ENCODE results near the gene NLGN4X.

The NLGN4X gene

DNA sequence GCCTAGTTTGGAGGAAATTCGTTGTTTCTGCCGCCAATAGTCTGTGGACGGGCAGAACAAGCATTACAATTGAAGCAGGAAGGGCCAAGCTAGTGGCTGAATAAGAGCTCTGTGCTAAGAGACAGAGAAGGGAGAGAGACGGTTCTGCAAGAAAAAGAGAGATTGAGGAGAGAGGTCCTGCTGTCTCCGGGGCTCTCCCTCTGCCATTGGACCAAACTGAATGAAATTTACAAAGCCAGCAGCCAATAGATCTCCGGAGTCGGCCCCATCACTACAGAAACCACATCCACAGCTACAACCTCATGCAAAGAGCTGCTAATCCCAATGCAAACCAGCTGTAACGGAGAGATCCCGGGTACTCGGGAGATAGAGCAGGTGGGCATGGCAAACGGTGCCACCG lies at the start of gene NLGN4X:
NLGN4X (minus strand) TSS at position 148 of the 400 bp plus-strand sequence. CDS start 77,401 bp downstream, outside the sequence.
- no peak for DNase-seq

DNA sequence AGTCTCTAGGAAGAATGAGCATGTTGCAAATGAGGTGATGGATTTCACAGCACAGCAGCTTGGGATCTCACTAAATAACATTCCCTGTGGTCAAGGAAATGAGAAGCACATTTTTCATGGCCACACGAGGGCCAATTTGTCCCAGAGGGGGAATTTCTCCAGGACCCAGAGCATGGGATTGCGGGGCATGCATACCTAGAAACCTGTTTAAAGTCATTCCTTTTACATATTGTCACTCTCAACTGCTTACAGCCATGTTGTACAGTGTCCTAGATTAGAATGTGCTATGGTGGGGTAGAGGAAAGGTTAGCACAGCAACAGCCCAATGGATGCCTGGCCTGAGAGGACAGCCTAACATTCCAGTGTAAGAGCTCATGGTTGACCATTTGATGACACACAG lies 37.4 kb upstream of the NLGN4X start:
- no peak for DNase-seq

DNA sequence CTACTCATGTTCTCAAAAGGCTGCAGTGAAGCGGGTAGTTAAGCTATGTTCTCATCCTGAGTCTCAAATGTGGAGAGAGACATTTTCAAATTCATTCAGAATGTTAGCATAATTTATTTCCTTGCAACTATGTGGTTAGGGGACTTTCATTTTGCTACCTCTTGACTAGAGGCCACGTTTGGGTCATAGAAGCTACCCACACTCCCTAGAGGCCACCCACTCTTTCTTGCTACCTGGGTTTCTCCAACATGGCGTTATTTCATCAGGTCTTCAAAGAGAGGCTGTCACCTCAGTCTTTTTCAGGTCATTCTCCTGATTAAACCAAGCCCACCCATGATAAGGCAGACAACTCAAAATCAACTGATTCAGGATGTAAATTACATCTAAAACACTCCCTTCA lies 34.3 kb upstream of the NLGN4X start:
- DNase-seq: no peak

DNA sequence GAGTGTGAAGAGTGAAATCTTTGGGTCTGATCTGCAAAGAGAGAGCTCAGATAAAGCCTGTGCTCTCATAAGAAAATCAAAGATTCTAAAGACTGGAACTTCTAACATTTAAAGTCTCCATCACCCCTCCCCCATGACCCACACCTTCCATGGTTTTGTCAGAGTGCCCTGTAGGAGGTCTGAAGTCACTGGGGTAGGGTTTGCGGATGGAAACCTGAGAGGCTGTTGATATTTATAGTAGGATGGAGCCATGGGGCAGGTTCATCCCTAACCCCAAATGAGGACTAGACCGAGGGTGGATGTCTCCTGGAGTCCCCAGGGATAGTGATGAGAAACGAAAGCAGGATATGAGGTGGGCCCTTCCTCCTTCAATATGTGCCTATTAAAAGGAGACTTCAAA lies 28.4 kb upstream of the NLGN4X start:
- DNase-seq: no peak

GRCh38 chrX:6244666-6245065 lies 16.0 kb upstream of the NLGN4X start:
- no peak for DNase-seq

DNA sequence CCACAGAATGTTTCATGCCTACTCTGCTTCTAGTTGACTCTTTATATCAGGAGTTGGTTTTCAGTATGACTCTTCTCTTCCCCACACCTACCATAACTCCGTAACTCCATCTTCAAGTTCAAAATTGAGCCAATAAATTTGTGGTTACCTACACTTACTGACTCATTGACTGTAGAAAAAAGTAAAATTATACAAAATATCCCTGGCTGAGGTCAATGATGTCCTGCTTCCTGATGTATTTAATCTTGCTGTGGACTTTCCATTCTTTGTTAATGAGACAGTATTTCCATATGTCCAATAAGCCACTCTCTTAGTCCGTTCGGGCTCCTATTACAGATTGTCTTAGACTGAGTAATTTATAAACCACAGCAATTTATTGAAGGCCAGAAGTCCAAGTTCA lies 9.9 kb upstream of the NLGN4X start:
- no peak for DNase-seq

DNA sequence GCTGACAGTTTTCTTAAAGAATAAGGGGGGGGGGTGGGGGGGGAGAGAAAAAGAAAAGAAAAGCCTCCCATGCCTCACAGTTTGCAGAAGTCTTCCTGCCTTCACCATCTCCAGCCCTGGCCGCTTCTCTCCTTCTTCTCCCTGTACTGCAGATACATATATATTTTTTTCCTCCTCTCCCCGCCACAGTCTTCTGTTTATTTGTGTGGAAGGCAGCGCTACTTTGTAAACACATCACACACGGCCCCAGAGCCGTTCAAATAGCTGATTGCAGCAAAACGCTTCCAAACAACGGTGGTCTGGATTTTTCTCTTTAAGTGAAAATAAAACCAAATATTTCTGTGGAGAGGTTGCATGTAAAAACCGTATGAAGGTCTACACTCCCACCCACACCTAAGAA lies 732 bp downstream of the NLGN4X start:
- no peak for DNase-seq

DNA sequence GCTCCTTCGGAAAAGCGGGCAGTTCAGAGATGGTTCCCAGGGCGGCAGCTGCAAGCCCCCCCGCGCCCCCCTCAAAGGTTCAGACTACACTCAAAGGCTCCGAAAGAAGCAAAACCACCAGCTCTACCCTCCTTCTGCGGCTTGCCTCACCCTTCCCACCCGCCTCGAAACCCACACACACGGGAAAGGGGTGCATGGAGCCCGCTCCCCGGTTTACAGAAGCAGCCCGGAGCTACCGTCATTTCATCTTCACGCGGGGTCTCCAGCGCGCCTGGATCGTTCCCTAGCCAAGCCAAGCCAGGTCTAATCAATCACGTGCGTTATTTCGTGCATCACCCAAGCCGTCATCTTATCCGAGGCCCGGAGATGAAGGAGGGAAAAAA lies 1.2 kb downstream of the NLGN4X start:
- no peak for DNase-seq

DNA sequence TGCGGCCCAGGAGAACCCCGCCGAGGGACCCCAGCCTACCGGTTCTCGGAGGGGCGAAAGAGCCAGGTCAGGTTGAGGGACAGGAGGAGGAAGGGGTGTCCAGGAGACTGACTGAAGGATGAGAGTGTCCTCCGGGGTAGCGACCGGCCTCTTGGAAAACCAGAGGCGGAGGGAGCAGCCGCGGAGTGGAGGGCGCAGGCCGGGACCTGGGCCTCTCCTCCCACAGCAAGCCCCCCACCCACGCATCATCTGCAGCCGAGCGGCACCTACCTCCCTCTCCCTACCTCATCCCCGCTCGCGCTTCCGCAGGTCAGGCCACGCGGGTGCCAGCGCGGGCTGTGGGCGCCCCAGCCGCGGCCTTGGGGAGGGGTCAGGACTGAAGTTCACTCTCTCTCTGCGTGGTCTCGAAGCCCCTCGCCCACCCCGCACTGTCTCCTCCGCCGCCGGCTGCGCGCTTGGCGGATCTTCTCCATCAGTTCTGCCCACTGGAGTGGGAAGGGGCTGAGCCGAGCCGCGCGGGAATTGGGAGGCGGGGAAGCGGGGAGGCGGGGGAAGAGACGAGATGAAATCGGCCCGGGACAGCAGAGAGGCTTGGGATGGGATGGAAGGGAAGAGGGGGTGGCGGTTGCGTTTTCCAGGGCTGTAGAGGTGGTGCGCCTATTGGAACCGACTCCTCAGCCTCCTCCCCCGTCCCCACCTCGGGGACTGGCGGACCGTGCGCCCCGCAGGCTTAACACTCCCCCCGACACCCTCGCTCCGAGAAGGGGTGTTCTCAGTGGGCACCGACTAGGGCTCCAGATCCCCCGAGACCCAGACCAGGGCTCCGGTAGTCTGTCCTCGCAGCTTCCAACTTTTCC lies 1.8 kb downstream of the NLGN4X start:
- no peak for DNase-seq

GRCh38 chrX:6225911-6226595 lies 2.6 kb downstream of the NLGN4X start:
- no peak for DNase-seq

- no peak for DNase-seq
Measured at GRCh38 chrX:6225288-6225910, 3.3 kb downstream of the NLGN4X start.

DNA sequence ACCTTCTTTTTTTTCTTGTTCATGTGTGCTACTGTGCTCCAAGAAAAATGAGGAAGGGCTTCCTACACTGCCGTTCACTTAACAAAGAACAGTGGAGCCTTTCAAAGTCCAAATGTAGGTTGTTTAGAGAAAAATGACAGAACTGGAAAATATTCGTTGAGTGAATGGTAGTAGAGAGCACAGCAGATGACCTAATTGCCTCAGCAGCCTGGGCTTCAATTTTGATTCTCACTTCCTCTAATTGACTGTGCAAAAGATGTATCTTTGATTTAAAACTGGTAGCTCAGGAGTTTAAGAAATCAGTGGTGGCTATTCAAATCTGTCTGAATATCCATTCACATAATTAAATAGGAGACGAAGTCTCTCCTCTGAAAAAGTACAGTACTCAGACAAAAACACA lies 5.2 kb downstream of the NLGN4X start:
- DNase-seq: no peak

- no peak for DNase-seq
Measured at GRCh38 chrX:6210230-6210629, 18.4 kb downstream of the NLGN4X start.

- DNase-seq: no peak
Measured at GRCh38 chrX:6203462-6204215, 25.0 kb downstream of the NLGN4X start.

DNA sequence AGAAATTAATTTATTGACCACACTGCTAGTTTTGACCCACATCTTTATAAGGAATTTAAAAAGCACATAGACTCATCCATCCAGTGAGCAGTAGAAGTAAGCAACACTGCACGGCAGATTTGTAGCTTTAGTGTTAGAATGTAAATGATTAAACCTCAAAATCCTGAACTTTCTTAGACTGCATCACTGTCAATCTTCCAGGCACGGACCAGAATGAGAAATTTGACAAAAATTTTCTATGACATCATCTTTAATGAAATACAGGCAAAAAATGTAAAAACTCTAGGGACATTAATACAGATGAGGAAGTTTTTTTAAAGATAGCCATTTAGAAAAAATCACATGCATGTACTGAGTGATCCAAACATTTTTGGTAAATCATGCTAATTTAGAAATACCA lies 29.2 kb downstream of the NLGN4X start:
- no peak for DNase-seq

DNA sequence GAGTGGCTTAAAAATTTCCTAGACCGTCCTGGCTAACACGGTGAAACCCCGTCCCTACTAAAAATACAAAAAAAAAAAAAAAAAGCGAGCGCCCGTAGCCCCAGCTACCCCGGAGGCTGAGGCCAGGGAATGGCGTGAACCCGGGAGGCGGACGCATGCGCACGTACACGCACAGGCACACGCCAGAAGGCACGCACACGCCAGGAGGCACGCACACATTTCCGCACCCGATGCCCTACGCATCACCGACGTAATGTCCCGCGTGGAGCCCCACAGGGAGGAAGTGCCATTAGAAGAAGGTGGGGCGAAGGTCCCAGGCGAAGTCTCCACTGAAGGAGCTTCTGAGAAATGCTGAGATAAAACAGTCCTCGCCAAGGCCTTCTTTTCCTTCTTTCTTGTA lies 41.4 kb downstream of the NLGN4X start:
- DNase-seq: no peak

DNA sequence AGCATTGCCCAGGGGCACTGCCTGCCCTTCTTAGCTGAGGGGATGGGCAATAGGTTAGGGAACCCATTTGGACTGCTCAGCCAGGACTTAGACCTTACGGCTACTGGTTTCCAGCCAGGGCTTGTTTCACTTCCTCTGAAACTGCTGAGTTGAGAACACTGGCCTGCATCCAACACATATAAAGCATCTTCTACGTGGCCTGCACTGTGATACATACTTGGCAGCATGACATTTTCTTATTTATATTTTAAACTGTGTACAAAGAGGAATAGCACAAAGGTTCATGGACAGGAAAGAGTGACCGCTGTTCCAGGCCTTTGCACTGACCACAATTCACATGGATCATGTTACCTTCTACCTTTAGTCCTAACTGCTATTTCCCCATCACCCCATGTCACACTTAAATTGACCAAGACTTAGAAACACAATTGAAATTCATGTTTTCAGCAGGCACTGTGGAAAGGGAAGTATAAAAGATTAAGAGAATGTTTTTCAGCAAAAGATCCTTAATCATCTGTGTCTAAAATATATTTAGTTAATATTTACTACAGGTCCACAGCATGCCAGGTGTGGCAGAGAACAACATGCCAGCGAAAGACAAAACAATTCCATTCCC lies 43.7 kb downstream of the NLGN4X start:
- DNase-seq: no peak

GRCh38 chrX:6175914-6176313 lies 52.8 kb downstream of the NLGN4X start:
- DNase-seq: no peak

DNA sequence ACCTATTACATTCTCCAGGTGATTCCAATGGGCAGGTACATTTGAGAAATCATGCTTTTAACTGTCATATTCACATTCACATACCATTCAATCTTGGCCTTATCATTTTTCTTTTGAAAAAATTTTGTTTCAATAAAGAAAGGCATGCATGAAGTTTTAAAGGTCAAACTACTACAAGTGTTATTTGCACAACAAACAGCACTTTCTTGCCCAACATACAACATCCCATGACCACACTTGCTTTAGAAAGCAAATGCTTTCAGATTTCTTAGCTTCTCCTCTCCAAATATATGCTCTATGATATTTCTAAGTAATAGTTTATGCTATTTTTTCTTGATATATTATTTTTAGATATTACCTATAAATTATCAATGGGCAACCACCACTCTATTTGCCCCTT lies 58.2 kb downstream of the NLGN4X start:
- DNase-seq: no peak

GRCh38 chrX:6169407-6169806 lies 59.3 kb downstream of the NLGN4X start:
- no peak for DNase-seq

DNA sequence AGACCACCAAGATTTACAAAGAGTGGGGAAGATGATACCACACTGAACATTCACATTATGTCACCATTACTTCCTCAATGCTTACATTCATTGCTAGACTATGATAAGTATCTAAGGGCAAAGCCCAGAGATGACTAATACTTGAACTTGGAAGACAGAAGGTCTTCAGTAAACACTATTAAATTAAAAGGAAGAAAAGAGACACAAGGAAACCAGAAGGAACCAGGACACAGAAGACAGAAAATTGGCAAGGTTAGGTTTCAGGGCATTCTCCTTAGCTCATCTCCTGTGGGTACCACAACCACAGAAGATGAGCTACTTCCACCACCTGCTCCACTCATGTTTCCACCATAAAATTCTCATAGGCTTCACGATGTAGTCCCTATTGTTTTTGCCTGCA lies 64.9 kb downstream of the NLGN4X start:
- DNase-seq: no peak

- no peak for DNase-seq
Measured at GRCh38 chrX:6159468-6159867, 69.2 kb downstream of the NLGN4X start.

DNA sequence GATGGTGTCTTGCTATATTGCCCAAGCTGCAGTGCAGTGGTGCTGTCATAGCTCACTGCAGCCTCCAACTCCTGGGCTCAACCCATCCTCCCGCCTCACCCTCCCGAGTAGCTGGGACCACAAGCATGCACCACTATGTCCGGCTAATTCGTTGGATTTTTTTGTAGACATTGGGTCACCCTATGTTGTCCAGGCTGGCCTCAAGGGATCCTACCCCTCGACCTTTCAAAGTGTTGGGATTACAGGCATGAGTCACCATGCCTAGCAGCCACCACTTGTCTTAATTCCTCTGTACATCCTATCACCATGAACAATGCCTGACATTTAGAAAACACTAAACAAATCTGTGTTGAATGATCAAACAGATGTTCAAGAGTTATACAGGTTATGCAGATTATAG lies 76.7 kb downstream of the NLGN4X start:
- no peak for DNase-seq
